H9 (cell line): ENCODE data around the gene SH2D6. TPM values are rescaled to one million over a fixed set of nuclear protein-coding genes. Genes with fewer than 3 reads are reported as not detected.

ENCODE experiments used
- DNase-seq: peaks from one replicate; pipeline ENCODE4 v3.0.0-alpha.2; 2017
- H2AFZ ChIP-seq: one replicate; pipeline ENCODE4 v1.6.1; 2013; ENCODE audit warnings: mild to moderate bottlenecking, low read length, control low read depth, moderate library complexity
- H2AK5ac ChIP-seq: 2 replicates; pipeline ENCODE4 v1.6.1; 2013; ENCODE audit warnings: low read length, control low read depth, mixed read lengths; ENCODE audit not compliant: insufficient read length
- H2BK120ac ChIP-seq: one replicate; pipeline ENCODE4 v1.6.1; 2013; ENCODE audit warnings: low read depth, mild to moderate bottlenecking, low read length, control low read depth, inconsistent platforms; ENCODE audit not compliant: poor library complexity, severe bottlenecking
- H2BK12ac ChIP-seq: 2 replicates; pipeline ENCODE4 v1.6.1; 2013; ENCODE audit warnings: low read length, control low read depth, mixed read lengths, low read depth; ENCODE audit not compliant: insufficient read length
- H2BK15ac ChIP-seq: 2 replicates; pipeline ENCODE4 v1.6.1; 2013; ENCODE audit warnings: low read depth, low read length, control low read depth
- H2BK20ac ChIP-seq: one replicate; pipeline ENCODE4 v1.6.1; 2013; ENCODE audit warnings: low read depth, mild to moderate bottlenecking, low read length, control low read depth, inconsistent platforms; ENCODE audit not compliant: poor library complexity, severe bottlenecking
- H2BK5ac ChIP-seq: 2 replicates; pipeline ENCODE4 v1.6.1; 2013; ENCODE audit warnings: low read length, control low read depth, mixed read lengths; ENCODE audit not compliant: insufficient read length
- H3K14ac ChIP-seq: 2 replicates; pipeline ENCODE4 v1.6.1; 2013; ENCODE audit warnings: low read length, control low read depth; ENCODE audit not compliant: insufficient read depth
- H3K18ac ChIP-seq: 2 replicates; pipeline ENCODE4 v1.6.1; 2013; ENCODE audit warnings: low read depth, mild to moderate bottlenecking, mixed read lengths, low read length, control low read depth; ENCODE audit not compliant: insufficient read length
- H3K23ac ChIP-seq: 2 replicates; pipeline ENCODE4 v1.6.1; 2013; ENCODE audit warnings: low read length, control low read depth, mixed read lengths, low read depth; ENCODE audit not compliant: insufficient read length
- H3K23me2 ChIP-seq: 2 replicates; pipeline ENCODE4 v1.6.1; 2013; ENCODE audit warnings: low read depth, mild to moderate bottlenecking, mixed read lengths, low read length, control low read depth; ENCODE audit not compliant: insufficient read length, poor library complexity, severe bottlenecking
- H3K27ac ChIP-seq: 2 replicates; pipeline ENCODE4 v1.5.1; 2013; ENCODE audit warnings: low read length, control low read depth, mixed read lengths, low read depth; ENCODE audit not compliant: insufficient read length
- H3K27me3 ChIP-seq: 2 replicates; pipeline ENCODE4 v1.6.1; 2013; ENCODE audit warnings: low read length, control low read depth, inconsistent platforms; ENCODE audit not compliant: insufficient read depth
- H3K4ac ChIP-seq: 2 replicates; pipeline ENCODE4 v1.6.1; 2013; ENCODE audit warnings: low read depth, mild to moderate bottlenecking, control low read depth, inconsistent platforms, low read length, moderate library complexity
- H3K4me1 ChIP-seq: 2 replicates; pipeline ENCODE4 v1.6.1; 2013; ENCODE audit warnings: low read length, control low read depth, inconsistent platforms; ENCODE audit not compliant: insufficient read depth
- H3K4me2 ChIP-seq: 2 replicates; pipeline ENCODE4 v1.6.1; 2013; ENCODE audit warnings: low read length, control low read depth, mixed read lengths; ENCODE audit not compliant: insufficient read length, insufficient read depth
- H3K56ac ChIP-seq: 2 replicates; pipeline ENCODE4 v1.6.1; 2013; ENCODE audit warnings: low read depth, mild to moderate bottlenecking, mixed read lengths, low read length, control low read depth; ENCODE audit not compliant: insufficient read length
- H3K79me1 ChIP-seq: 2 replicates; pipeline ENCODE4 v1.6.1; 2013; ENCODE audit warnings: low read depth, mild to moderate bottlenecking, moderate library complexity, low read length, control low read depth, inconsistent platforms; ENCODE audit not compliant: insufficient read depth, poor library complexity, severe bottlenecking
- H3K79me2 ChIP-seq: 2 replicates; pipeline ENCODE4 v1.6.1; 2013; ENCODE audit warnings: low read length, control low read depth, inconsistent platforms; ENCODE audit not compliant: insufficient read depth
- H3K9ac ChIP-seq: 2 replicates; pipeline ENCODE4 v1.6.1; 2013; ENCODE audit warnings: low read length, control low read depth, mixed read lengths; ENCODE audit not compliant: insufficient read length; ENCODE audit errors: extremely low read depth
- H3K9me3 ChIP-seq: one replicate; pipeline ENCODE4 v1.6.1; 2013; ENCODE audit warnings: low read depth, low read length, inconsistent platforms; ENCODE audit not compliant: control insufficient read depth
- H3T11ph ChIP-seq: one replicate; pipeline ENCODE4 v1.6.1; 2013; ENCODE audit warnings: mild to moderate bottlenecking, low read length, control low read depth, inconsistent platforms
- H4K20me1 ChIP-seq: one replicate; pipeline ENCODE4 v1.6.1; 2013; ENCODE audit not compliant: control insufficient read depth, insufficient read length, insufficient read depth
- H4K5ac ChIP-seq: 2 replicates; pipeline ENCODE4 v1.6.1; 2013; ENCODE audit warnings: low read depth, mild to moderate bottlenecking, mixed read lengths, low read length, control low read depth; ENCODE audit not compliant: insufficient read length
- H4K8ac ChIP-seq: replicated peaks from 2 replicates; pipeline ENCODE4 v1.6.1; 2013; ENCODE audit warnings: low read length, control low read depth, mixed read lengths, low read depth; ENCODE audit not compliant: insufficient read length
- H4K91ac ChIP-seq: 2 replicates; pipeline ENCODE4 v1.6.1; 2013; ENCODE audit warnings: low read depth, mild to moderate bottlenecking, moderate library complexity, mixed read lengths, low read length, control low read depth; ENCODE audit not compliant: insufficient read length
- H3K27ac Mint-ChIP-seq, 3 experiments: 2 replicates in 2 of 3; 3 replicates in 1 of 3; pipeline ENCODE4 v1.8.0; 2020 to 2021; ENCODE audit warnings: mixed read lengths in 3 of 3, mild to moderate bottlenecking in 1 of 3, moderate library complexity in 1 of 3
- H3K27me3 Mint-ChIP-seq: 2 replicates; pipeline ENCODE4 v1.8.0; 2021; ENCODE audit warnings: low read depth, mild to moderate bottlenecking, moderate library complexity, mixed read lengths
- H3K36me3 Mint-ChIP-seq, 3 experiments: 2 replicates in 2 of 3; 3 replicates in 1 of 3; pipeline ENCODE4 v1.8.0; 2020 to 2021; ENCODE audit warnings: low read depth in 3 of 3, mixed read lengths in 3 of 3; ENCODE audit not compliant: insufficient read depth in 1 of 3
- H3K4me1 Mint-ChIP-seq, 2 experiments: 2 replicates each; pipeline ENCODE4 v1.8.0; 2020; ENCODE audit warnings: mixed read lengths in 2 of 2
- H3K4me3 Mint-ChIP-seq, 2 experiments: 2 replicates in 1 of 2; 3 replicates in 1 of 2; pipeline ENCODE4 v1.8.0; 2020 to 2021; ENCODE audit warnings: mild to moderate bottlenecking in 2 of 2, mixed read lengths in 2 of 2, moderate library complexity in 1 of 2
- H3K9me3 Mint-ChIP-seq, 2 experiments: 2 replicates in 1 of 2; 3 replicates in 1 of 2; pipeline ENCODE4 v1.8.0; 2020; ENCODE audit warnings: mild to moderate bottlenecking in 2 of 2, mixed read lengths in 2 of 2, moderate library complexity in 1 of 2
- WGBS: extraction: QIAGEN DNeasy Blood & Tissue Kit; methylation state at CpG from one replicate; pipeline ENCODE4 v1.1.7; 2013; ENCODE audit warnings: missing lambda C conversion rate, low lambda C conversion rate, mixed read lengths; ENCODE audit not compliant: insufficient read length; ENCODE audit errors: extremely low coverage; 5-methylcytosine and 5-hydroxymethylcytosine counted together
- total RNA-seq: library from RNA; stranded (reverse); gene quantifications from 2 replicates; pipeline ENCODE4 v1.2.1, GENCODE V29; 2021
- TF ChIP-seq, protein P1 (sequence below): fragments of 200-600 bp; sonication (generic); conservative IDR thresholded peaks from 3 replicates; pipeline ENCODE4 v1.8.0; 2021; ENCODE audit warnings: antibody characterized with exemption, mild to moderate bottlenecking

SH2D6 gene
- total RNA-seq, 1 experiment from 2014 or later = 0.61 TPM

GRCh38 chr2:85444629-85445172, 26.2 kb downstream of the SH2D6 start:
- Histone ChIP-seq H3K27ac (no peak overlapping the region), H3K14ac (no peak overlapping the region), H4K20me1 (no peaks in the 10 kb centered on the region), H3K23ac (no peak overlapping the region), H2AK5ac (no peak overlapping the region), H2BK5ac (no peak overlapping the region), H4K91ac (no peak overlapping the region), H2BK12ac (no peak overlapping the region), H2BK15ac (no peak overlapping the region), H3K18ac (no peak overlapping the region), H3K4ac (no peak overlapping the region), H3K56ac (no peak overlapping the region), H3K23me2 (no peaks in the 10 kb centered on the region), H2AFZ (no peak overlapping the region), H4K8ac (no peak overlapping the region), H3K4me1 (no peaks in the 10 kb centered on the region), H3K27me3 (no peaks in the 10 kb centered on the region), H2BK120ac (no peak overlapping the region), H2BK20ac (no peak overlapping the region), H3K9me3 (no peaks in the 10 kb centered on the region), H3K79me1 (no peaks in the 10 kb centered on the region), H4K5ac (no peak overlapping the region), H3K4me2 (no peak overlapping the region), H3K9ac (no peak overlapping the region), H3K79me2 (no peaks in the 10 kb centered on the region), H3T11ph (no peak overlapping the region)
- no peaks in the 10 kb centered on the region for H3K36me3 Mint-ChIP-seq
- H3K9me3 Mint-ChIP-seq = no peaks in the 10 kb centered on the region
- H3K27me3 Mint-ChIP-seq = peaks cover 8% of the 10 kb centered on the region
- no peak overlapping the region for H3K4me3 Mint-ChIP-seq
- TF ChIP-seq, protein P1, sequence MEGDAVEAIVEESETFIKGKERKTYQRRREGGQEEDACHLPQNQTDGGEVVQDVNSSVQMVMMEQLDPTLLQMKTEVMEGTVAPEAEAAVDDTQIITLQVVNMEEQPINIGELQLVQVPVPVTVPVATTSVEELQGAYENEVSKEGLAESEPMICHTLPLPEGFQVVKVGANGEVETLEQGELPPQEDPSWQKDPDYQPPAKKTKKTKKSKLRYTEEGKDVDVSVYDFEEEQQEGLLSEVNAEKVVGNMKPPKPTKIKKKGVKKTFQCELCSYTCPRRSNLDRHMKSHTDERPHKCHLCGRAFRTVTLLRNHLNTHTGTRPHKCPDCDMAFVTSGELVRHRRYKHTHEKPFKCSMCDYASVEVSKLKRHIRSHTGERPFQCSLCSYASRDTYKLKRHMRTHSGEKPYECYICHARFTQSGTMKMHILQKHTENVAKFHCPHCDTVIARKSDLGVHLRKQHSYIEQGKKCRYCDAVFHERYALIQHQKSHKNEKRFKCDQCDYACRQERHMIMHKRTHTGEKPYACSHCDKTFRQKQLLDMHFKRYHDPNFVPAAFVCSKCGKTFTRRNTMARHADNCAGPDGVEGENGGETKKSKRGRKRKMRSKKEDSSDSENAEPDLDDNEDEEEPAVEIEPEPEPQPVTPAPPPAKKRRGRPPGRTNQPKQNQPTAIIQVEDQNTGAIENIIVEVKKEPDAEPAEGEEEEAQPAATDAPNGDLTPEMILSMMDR = no peak
- no CpG with 5 or more reads among the region's 6 CpGs for WGBS
- peaks cover 0 to 11% of the 10 kb centered on the region in 2 experiments; a peak in 1 of 4 replicates for H3K4me1 Mint-ChIP-seq
- H3K27ac Mint-ChIP-seq = peak overlapping the region in 2 of 3 experiments; percentile 54 to 84; a peak in 3 of 7 replicates
- DNase-seq = no peak
